Measurements from ENCODE around the gene MYO1F. TPM values are rescaled to one million over a fixed set of nuclear protein-coding genes. Genes with fewer than 3 reads are reported as not detected.
"Not testable (repeated sequence)": the region's sequence is repeated elsewhere in the genome, so short reads cannot be mapped to it uniquely, and the experiment has no call there.

MYO1F gene
- total RNA-seq, 2 donors from 2014 or later = 6.1 to 9.4 TPM

DNA sequence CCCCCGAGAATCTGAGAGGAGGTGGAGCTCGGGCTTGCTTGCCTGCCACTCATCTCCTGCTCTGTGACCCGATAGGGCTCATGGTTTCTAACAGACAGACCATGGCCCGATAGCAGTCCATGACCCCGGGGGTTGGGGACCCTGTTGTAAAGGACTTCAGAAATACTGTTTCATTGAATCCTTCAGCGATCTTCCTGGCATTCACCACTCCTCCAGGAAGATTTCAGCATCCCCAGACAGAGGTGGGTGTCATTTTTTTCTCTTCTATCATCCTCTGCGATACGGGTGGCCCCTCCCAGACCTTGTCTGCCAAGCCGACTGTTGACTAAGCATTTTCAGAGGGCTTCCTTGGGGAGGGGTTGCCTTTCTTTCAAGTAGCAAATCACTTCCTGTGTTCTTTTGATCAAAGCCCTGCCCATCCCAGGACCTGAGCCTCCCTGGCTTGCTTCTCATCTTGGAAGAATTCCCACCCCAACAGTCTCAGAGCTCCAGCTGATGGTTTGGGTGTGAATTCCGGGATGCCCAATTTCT lies 1.7 kb downstream of the MYO1F start:
- no peaks in the 10 kb centered on the region for H3K36me3 ChIP-seq
- DNase-seq (ENCODE audit: low spot score) = no peak
- 37% methylated on average over 10 of the region's 10 CpGs for WGBS
- H3K27ac ChIP-seq = no peak overlapping the region
- no peak overlapping the region for H3K4me3 ChIP-seq
- no peaks in the 10 kb centered on the region for H3K27me3 ChIP-seq (replicated peaks; ENCODE audit: insufficient read depth)
- no peaks in the 10 kb centered on the region for H3K4me1 ChIP-seq (replicated peaks)
- intact Hi-C loops (cut with DNase I) = loop anchor here (10.0 kb wide), 1 partner anchor 161 kb away; the partner anchor contains the start of gene MARCHF2
- TF ChIP-seq, protein P1, sequence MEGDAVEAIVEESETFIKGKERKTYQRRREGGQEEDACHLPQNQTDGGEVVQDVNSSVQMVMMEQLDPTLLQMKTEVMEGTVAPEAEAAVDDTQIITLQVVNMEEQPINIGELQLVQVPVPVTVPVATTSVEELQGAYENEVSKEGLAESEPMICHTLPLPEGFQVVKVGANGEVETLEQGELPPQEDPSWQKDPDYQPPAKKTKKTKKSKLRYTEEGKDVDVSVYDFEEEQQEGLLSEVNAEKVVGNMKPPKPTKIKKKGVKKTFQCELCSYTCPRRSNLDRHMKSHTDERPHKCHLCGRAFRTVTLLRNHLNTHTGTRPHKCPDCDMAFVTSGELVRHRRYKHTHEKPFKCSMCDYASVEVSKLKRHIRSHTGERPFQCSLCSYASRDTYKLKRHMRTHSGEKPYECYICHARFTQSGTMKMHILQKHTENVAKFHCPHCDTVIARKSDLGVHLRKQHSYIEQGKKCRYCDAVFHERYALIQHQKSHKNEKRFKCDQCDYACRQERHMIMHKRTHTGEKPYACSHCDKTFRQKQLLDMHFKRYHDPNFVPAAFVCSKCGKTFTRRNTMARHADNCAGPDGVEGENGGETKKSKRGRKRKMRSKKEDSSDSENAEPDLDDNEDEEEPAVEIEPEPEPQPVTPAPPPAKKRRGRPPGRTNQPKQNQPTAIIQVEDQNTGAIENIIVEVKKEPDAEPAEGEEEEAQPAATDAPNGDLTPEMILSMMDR (IDR thresholded peaks at IDR 0.05) = no peak
- no peak for TF ChIP-seq POLR2AphosphoS5 (IDR thresholded peaks at IDR 0.05)
- no peak for TF ChIP-seq POLR2A (IDR thresholded peaks at IDR 0.05)
- H3K9me3 ChIP-seq = no peaks in the 10 kb centered on the region

DNA sequence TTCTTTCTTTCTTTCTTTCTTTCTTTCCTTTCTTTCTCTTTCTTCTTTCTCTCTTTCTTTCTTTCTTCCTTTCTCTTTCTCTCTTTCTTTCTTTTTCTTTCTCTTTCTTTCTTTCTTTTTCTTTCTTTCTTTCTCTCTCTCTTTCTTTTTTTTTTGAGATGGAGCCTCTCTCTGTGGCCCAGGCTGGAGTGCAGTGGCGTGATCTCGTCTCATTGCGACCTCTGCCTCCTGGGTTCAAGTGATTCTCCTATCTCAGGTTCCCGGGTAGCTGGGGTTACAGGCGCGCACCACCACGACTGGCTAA lies 2.7 kb downstream of the MYO1F start:
- not testable (repeated sequence) for H3K4me3 ChIP-seq
- 95% methylated on average over 7 of the region's 7 CpGs for WGBS
- intact Hi-C loops (cut with DNase I) = loop anchor here (10.0 kb wide), 1 partner anchor 160 kb away; the partner anchor contains the start of gene MARCHF2

DNA sequence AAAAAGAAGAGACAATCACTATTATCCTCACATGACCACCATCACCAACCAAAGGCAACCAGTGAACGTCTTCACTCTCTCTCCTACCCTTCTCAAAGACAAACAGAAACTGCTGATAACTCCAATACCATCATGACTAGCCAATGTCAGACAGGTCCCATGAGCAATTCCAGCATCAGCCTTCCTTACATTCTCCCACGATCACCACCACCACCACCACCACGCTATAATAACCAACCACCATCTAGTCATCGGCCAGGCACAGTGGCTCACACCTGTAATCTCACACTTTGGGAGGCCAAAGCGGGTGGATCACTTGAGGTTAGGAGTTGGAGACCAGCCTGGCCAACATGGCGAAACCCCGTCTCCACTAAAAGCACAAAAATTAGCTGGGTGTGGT lies 3.9 kb downstream of the MYO1F start:
- no peaks in the 10 kb centered on the region for H3K9me3 ChIP-seq
- no peak overlapping the region for H3K4me3 ChIP-seq
- WGBS = 78% methylated on average over 7 of the region's 7 CpGs
- no peaks in the 10 kb centered on the region for H3K36me3 ChIP-seq
- DNase-seq (ENCODE audit: low spot score) = no peak
- H3K4me1 ChIP-seq (replicated peaks) = no peaks in the 10 kb centered on the region
- H3K27ac ChIP-seq = no peak overlapping the region
- TF ChIP-seq, protein P1 (IDR thresholded peaks at IDR 0.05) = no peak
- TF ChIP-seq POLR2A (IDR thresholded peaks at IDR 0.05) (no peak), POLR2AphosphoS5 (IDR thresholded peaks at IDR 0.05) (no peak)
- intact Hi-C loops (cut with DNase I) = loop anchor here (10.0 kb wide), 1 partner anchor 159 kb away; the partner anchor contains the start of gene MARCHF2
- H3K27me3 ChIP-seq (replicated peaks; ENCODE audit: insufficient read depth) = no peaks in the 10 kb centered on the region

More for the DNA sequence above, 2.7 kb downstream of the MYO1F start:
- not testable (repeated sequence) for H3K4me1 ChIP-seq (replicated peaks); DNase-seq (ENCODE audit: low spot score); H3K9me3 ChIP-seq; H3K36me3 ChIP-seq; H3K27me3 ChIP-seq (replicated peaks; ENCODE audit: insufficient read depth); H3K27ac ChIP-seq

DNA sequence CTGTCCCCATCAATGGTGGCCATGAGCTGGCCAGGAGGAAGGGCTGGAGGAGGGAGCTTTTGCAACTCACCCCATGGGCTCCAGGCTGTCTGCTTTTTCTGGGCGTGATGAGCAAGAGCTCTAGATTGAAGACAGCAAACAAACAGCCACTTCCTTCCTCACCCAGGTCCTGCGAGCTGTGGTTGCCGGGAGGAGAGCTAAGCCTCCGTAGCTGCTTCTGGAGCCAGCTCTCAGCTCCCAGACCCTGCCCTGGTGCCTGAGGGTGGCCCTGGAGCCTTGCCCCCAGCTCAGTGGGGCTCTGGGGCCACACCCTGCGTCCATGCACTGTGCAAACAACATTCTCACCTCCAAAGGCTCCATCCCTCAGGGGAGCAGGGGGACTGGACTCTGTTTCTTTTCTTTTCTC lies 6.2 kb downstream of the MYO1F start:
- Histone ChIP-seq H3K36me3 (no peaks in the 10 kb centered on the region), H3K27ac (no peak overlapping the region)

DNA sequence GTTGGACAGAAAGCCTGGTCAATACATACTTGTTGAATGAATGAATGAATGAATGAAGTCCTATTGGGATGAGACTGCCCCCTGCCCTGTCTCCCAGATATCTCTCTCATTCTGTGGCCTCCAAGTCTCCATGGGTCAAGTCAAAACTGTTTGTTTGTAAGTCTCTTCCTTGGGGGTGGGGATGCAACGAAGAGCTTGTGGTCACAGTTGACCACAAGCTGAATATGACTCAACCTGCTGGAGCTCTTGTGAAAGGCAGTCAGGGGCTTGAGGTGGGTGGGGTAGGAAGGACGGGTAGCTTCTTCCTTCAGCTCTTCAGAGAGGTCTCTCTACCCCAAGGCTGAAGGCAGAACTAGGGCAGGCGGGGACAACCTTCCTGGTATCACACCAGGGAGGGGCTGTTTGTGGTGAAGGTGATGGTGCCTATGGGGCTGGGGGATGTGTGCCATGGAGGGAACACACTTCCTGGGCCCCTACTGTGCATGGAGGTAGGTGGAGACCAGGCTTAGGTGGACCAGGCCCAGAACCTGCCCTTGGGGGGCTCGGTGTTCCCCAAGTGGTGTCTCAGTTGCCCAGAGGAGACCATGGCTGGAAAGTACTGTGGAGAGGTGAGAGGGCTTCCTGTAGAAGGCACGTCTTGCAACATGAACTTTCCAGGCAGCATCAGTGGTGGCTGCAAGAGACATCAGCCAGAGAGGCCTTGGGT lies 8.0 kb downstream of the MYO1F start:
- no peaks in the 10 kb centered on the region for H3K27me3 ChIP-seq (replicated peaks; ENCODE audit: insufficient read depth)
- H3K4me1 ChIP-seq (replicated peaks) = no peaks in the 10 kb centered on the region
- H3K27ac ChIP-seq = no peak overlapping the region
- no peaks in the 10 kb centered on the region for H3K36me3 ChIP-seq
- 72% methylated on average over 5 of the region's 5 CpGs for WGBS
- no peak for DNase-seq (ENCODE audit: low spot score)
- H3K9me3 ChIP-seq = no peaks in the 10 kb centered on the region
- intact Hi-C loops (cut with DNase I) = no loop called here
- no peak overlapping the region for H3K4me3 ChIP-seq
- TF ChIP-seq POLR2A (IDR thresholded peaks at IDR 0.05) (no peak), POLR2AphosphoS5 (IDR thresholded peaks at IDR 0.05) (no peak)
- TF ChIP-seq, protein P1 (IDR thresholded peaks at IDR 0.05) = no peak

More for the DNA sequence above, 6.2 kb downstream of the MYO1F start:
- H3K9me3 ChIP-seq = no peaks in the 10 kb centered on the region
- TF ChIP-seq, protein P1 (IDR thresholded peaks at IDR 0.05) = no peak
- no peak for TF ChIP-seq POLR2A (IDR thresholded peaks at IDR 0.05)
- no peak for TF ChIP-seq POLR2AphosphoS5 (IDR thresholded peaks at IDR 0.05)
- WGBS = 37% methylated on average over 5 of the region's 5 CpGs
- intact Hi-C loops (cut with DNase I) = loop anchor here (10.0 kb wide), 1 partner anchor 156 kb away; the partner anchor contains the start of gene MARCHF2
- no peaks in the 10 kb centered on the region for H3K27me3 ChIP-seq (replicated peaks; ENCODE audit: insufficient read depth)
- no peak overlapping the region for H3K4me3 ChIP-seq
- H3K4me1 ChIP-seq (replicated peaks) = no peaks in the 10 kb centered on the region
- DNase-seq (ENCODE audit: low spot score) = no peak
